ENCODE results near the gene DCAKD. TPM values are rescaled to one million over a fixed set of nuclear protein-coding genes. Genes with fewer than 3 reads are reported as not detected.

The DCAKD gene
- total RNA-seq, 1 donor from 2014 or later, result 61.5 TPM

DNA sequence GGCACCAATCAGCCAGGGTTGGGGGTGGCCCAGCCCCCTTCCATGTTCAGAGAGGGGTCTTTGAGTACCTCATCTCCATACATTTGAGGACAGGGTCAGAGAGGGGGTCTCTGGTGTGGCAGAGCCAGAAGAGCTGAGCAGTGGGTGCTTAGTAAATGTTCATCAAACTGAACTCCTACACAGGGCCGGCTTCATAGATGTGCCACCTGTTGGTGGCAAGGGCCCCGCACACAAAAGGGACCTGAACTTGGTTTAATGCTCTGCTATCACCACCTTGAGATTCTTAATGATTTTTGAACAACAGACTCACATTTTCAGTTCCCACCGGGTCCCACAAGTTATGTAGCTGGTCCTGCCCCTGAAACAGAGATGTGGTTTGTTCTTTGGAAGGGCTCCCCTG lies 74.4 kb downstream of the DCAKD start:
- no peak overlapping the region for H3K4me3 ChIP-seq (ENCODE audit: low read depth, low read length)
- H3K36me3 ChIP-seq (ENCODE audit: control insufficient read depth, insufficient read depth, low read length), result no peaks in the 10 kb centered on the region
- H3K27me3 ChIP-seq (ENCODE audit: control insufficient read depth, insufficient read depth, low read length), result peaks cover 18% of the 10 kb centered on the region
- DNase-seq (ENCODE audit: low read depth), result no peak
- TF ChIP-seq, protein P1, sequence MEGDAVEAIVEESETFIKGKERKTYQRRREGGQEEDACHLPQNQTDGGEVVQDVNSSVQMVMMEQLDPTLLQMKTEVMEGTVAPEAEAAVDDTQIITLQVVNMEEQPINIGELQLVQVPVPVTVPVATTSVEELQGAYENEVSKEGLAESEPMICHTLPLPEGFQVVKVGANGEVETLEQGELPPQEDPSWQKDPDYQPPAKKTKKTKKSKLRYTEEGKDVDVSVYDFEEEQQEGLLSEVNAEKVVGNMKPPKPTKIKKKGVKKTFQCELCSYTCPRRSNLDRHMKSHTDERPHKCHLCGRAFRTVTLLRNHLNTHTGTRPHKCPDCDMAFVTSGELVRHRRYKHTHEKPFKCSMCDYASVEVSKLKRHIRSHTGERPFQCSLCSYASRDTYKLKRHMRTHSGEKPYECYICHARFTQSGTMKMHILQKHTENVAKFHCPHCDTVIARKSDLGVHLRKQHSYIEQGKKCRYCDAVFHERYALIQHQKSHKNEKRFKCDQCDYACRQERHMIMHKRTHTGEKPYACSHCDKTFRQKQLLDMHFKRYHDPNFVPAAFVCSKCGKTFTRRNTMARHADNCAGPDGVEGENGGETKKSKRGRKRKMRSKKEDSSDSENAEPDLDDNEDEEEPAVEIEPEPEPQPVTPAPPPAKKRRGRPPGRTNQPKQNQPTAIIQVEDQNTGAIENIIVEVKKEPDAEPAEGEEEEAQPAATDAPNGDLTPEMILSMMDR (IDR thresholded peaks at IDR 0.05; ENCODE audit: insufficient read depth, low read length, poor library complexity, severe bottlenecking), result no peak

DNA sequence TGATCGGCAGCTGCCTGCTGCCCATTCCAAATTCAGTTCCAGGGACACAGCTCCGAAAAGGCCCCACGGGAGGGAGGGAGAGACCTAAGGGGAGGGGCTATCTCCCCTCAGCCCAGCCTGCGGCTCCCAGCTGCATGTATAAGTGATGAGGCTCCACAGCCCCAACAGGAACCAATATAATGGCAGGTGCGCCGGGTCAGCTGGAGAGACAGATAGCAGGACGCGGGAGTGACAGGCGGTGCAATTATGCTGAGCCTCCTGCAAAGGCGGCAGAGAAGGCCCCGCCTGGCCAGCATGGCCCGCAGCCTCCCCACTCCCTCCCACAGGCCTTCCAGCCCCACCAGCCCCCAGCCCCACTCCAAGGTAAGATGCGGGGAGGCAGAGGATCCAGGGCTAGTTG lies 75.2 kb downstream of the DCAKD start:
- Histone ChIP-seq H3K27me3 (ENCODE audit: control insufficient read depth, insufficient read depth, low read length) (peaks cover 18% of the 10 kb centered on the region), H3K36me3 (ENCODE audit: control insufficient read depth, insufficient read depth, low read length) (no peaks in the 10 kb centered on the region), H3K4me3 (ENCODE audit: low read depth, low read length) (no peak overlapping the region)
- DNase-seq (ENCODE audit: low read depth), result no peak
- TF ChIP-seq, protein P1 (IDR thresholded peaks at IDR 0.05; ENCODE audit: insufficient read depth, low read length, poor library complexity, severe bottlenecking), result no peak

Other genes with a start within 250 kb of the DCAKD start
- gene GJC1, start 221.3 kb downstream of the DCAKD start, total RNA-seq, result 25.7 and 36.9 TPM in 2 replicates
- gene HIGD1B, start 203.7 kb downstream of the DCAKD start, total RNA-seq, result not detected in 2 replicates
- gene EFTUD2, start 152.2 kb downstream of the DCAKD start, total RNA-seq, result 98.4 and 103 TPM in 2 replicates
- not detected in 2 replicates for gene GFAP, start 136.1 kb downstream of the DCAKD start, total RNA-seq
- gene KIF18B, start 103.9 kb downstream of the DCAKD start, total RNA-seq, result 1.4 and 2.8 TPM in 2 replicates
- 0.08 TPM in 1 of 2 replicates, not detected in the other for gene C1QL1, start 83.3 kb downstream of the DCAKD start, total RNA-seq
- gene NMT1, start 9.7 kb upstream of the DCAKD start, total RNA-seq, result 68.0 and 82.0 TPM in 2 replicates
- gene PLCD3, start 80.9 kb upstream of the DCAKD start, total RNA-seq, result 54.5 and 61.9 TPM in 2 replicates
- 7.1 and 8.2 TPM in 2 replicates for gene ACBD4, start 84.1 kb upstream of the DCAKD start, total RNA-seq
- gene HEXIM1, start 96.8 kb upstream of the DCAKD start, total RNA-seq, result 17.9 and 20.0 TPM in 2 replicates
- 7.7 and 10.4 TPM in 2 replicates for gene HEXIM2, start 110.2 kb upstream of the DCAKD start, total RNA-seq
- gene FMNL1, start 170.3 kb upstream of the DCAKD start, total RNA-seq, result 26.0 and 27.5 TPM in 2 replicates
- not detected in 2 replicates for gene SPATA32, start 210.5 kb upstream of the DCAKD start, total RNA-seq